ENCODE data around the gene TSEN54.

Gene TSEN54

DNA sequence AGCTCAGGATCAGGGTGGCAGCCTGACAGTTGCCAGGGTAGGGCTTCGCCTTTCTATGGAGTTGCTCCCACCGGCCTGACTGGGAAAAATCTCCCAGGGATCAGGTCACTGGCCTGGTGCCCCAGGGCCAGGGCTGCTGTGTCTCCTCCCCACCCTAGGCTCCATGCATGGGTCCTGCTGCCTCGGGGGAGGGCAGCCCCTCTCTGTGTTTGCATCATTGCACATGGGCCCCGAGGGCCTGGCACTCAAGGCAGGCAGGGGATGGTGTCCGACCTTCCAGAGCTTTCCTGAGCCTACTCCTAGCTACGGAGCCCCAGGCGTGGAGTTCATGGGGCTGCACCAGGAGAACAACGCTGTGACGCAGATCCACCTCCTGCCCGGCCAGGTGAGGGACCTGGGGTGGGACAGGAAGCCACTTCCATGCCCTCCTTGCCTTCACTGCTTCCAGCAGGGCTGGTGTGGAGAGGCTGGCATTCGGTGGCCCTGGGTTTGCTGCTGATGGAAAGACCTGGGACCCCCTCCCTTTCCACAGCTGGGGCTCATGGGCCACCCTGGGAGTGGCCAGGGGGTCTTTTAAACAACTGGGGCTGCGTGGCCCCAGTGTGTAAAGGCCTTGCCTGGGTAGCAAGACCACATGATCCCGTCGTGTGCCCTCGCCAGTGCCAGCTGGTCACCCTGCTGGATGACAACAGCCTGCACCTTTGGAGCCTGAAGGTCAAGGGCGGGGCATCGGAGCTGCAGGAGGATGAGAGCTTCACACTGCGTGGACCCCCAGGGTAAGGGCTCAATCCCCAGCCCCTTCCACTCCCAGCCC lies 41.7 kb downstream of the TSEN54 start:
- DNase-seq: no peak
- Histone ChIP-seq H3K36me3 (ENCODE audit: control insufficient read depth in 4 of 4, insufficient read depth in 4 of 4, low read length in 3 of 4) (peaks cover 0 to 4% (median 1%) of the 10 kb centered on the region in 4 experiments), H3K4me3 (ENCODE audit: control insufficient read depth in 1 of 7, extremely low read depth in 1 of 7, insufficient read depth in 4 of 7, low read depth in 2 of 7, low read length in 6 of 7) (no peak overlapping the region), H3K27me3 (replicated peaks in 2 of 5; ENCODE audit: control insufficient read depth in 4 of 5, insufficient read depth in 5 of 5, low read length in 4 of 5) (no peaks in the 10 kb centered on the region), H3K4me1 (ENCODE audit: control extremely low read depth in 1 of 4, control insufficient read depth in 4 of 4, insufficient read depth in 4 of 4, low read length in 3 of 4) (peaks cover 0 to 7% (median 0%) of the 10 kb centered on the region in 4 experiments), H3K27ac (ENCODE audit: insufficient read depth in 1 of 2, low read depth in 1 of 2, low read length in 2 of 2, poor library complexity in 1 of 2, severe bottlenecking in 2 of 2) (no peak overlapping the region), H3K9me3 (ENCODE audit: control extremely low read depth in 1 of 5, control insufficient read depth in 4 of 5, insufficient read depth in 2 of 5, low read depth in 1 of 5, low read length in 4 of 5) (no peaks in the 10 kb centered on the region)
- ChIA-PET POLR2A (no interaction called here), CTCF (interaction anchor here (0.8 to 1.6 kb wide), 4 partner anchors 13 to 148 kb away, joined by 3 to 5 read pairs (median 4); partner anchors contain the start of gene MYO15B)
- WGBS (ENCODE audit: insufficient coverage): 96% methylated on average over 18 of the region's 18 CpGs

- DNase-seq: no peak
- no peak overlapping the region for H3K4me3 ChIP-seq (ENCODE audit: control insufficient read depth in 1 of 7, extremely low read depth in 1 of 7, insufficient read depth in 4 of 7, low read depth in 2 of 7, low read length in 6 of 7)
- H3K27me3 ChIP-seq (replicated peaks in 2 of 5; ENCODE audit: control insufficient read depth in 4 of 5, insufficient read depth in 5 of 5, low read length in 4 of 5): no peaks in the 10 kb centered on the region
- H3K9me3 ChIP-seq (ENCODE audit: control extremely low read depth in 1 of 5, control insufficient read depth in 4 of 5, insufficient read depth in 2 of 5, low read depth in 1 of 5, low read length in 4 of 5): no peaks in the 10 kb centered on the region
- H3K4me1 ChIP-seq (ENCODE audit: control extremely low read depth in 1 of 4, control insufficient read depth in 4 of 4, insufficient read depth in 4 of 4, low read length in 3 of 4): no peaks in the 10 kb centered on the region
- peaks cover 2 to 11% (median 5%) of the 10 kb centered on the region in 4 experiments for H3K36me3 ChIP-seq (ENCODE audit: control insufficient read depth in 4 of 4, insufficient read depth in 4 of 4, low read length in 3 of 4)
- ChIA-PET CTCF (interaction anchor here (0.8 to 1.6 kb wide), 6 partner anchors 7 to 148 kb away, joined by 3 to 5 read pairs (median 3); partner anchors contain the start of gene MYO15B), POLR2A (no interaction called here)
- H3K27ac ChIP-seq (ENCODE audit: insufficient read depth in 1 of 2, low read depth in 1 of 2, low read length in 2 of 2, poor library complexity in 1 of 2, severe bottlenecking in 2 of 2): no peak overlapping the region
- WGBS (ENCODE audit: insufficient coverage): 95% methylated on average over 17 of the region's 38 CpGs
Observed at GRCh38 chr17:75558666-75559530, 42.6 kb downstream of the TSEN54 start.

GRCh38 chr17:75559958-75560533 lies 43.7 kb downstream of the TSEN54 start:
- H3K4me1 ChIP-seq (ENCODE audit: control extremely low read depth in 1 of 4, control insufficient read depth in 4 of 4, insufficient read depth in 4 of 4, low read length in 3 of 4): no peaks in the 10 kb centered on the region
- H3K4me3 ChIP-seq (ENCODE audit: control insufficient read depth in 1 of 7, extremely low read depth in 1 of 7, insufficient read depth in 4 of 7, low read depth in 2 of 7, low read length in 6 of 7): no peak overlapping the region
- POLR2A ChIA-PET: no interaction called here
- H3K27me3 ChIP-seq (replicated peaks in 2 of 5; ENCODE audit: control insufficient read depth in 4 of 5, insufficient read depth in 5 of 5, low read length in 4 of 5): no peaks in the 10 kb centered on the region
- 100% methylated on average over 2 of the region's 9 CpGs for WGBS (ENCODE audit: insufficient coverage)
- H3K27ac ChIP-seq (ENCODE audit: insufficient read depth in 1 of 2, low read depth in 1 of 2, low read length in 2 of 2, poor library complexity in 1 of 2, severe bottlenecking in 2 of 2): no peak overlapping the region
- H3K36me3 ChIP-seq (ENCODE audit: control insufficient read depth in 4 of 4, insufficient read depth in 4 of 4, low read length in 3 of 4): peaks cover 2 to 11% (median 7%) of the 10 kb centered on the region in 4 experiments
- no peak for DNase-seq
- CTCF ChIA-PET: interaction anchor here (1.1 to 1.3 kb wide), 2 partner anchors 8 to 20 kb away, joined by 3 read pairs; no protein-coding TSS in a partner anchor
- H3K9me3 ChIP-seq (ENCODE audit: control extremely low read depth in 1 of 5, control insufficient read depth in 4 of 5, insufficient read depth in 2 of 5, low read depth in 1 of 5, low read length in 4 of 5): no peaks in the 10 kb centered on the region

- CTCF ChIA-PET: no interaction called here
- Histone ChIP-seq H3K27me3 (replicated peaks in 2 of 5; ENCODE audit: control insufficient read depth in 4 of 5, insufficient read depth in 5 of 5, low read length in 4 of 5) (no peaks in the 10 kb centered on the region), H3K27ac (ENCODE audit: insufficient read depth in 1 of 2, low read depth in 1 of 2, low read length in 2 of 2, poor library complexity in 1 of 2, severe bottlenecking in 2 of 2) (no peak overlapping the region), H3K36me3 (ENCODE audit: control insufficient read depth in 4 of 4, insufficient read depth in 4 of 4, low read length in 3 of 4) (peaks cover 2 to 11% (median 7%) of the 10 kb centered on the region in 4 experiments), H3K4me1 (ENCODE audit: control extremely low read depth in 1 of 4, control insufficient read depth in 4 of 4, insufficient read depth in 4 of 4, low read length in 3 of 4) (no peaks in the 10 kb centered on the region), H3K4me3 (ENCODE audit: control insufficient read depth in 1 of 7, extremely low read depth in 1 of 7, insufficient read depth in 4 of 7, low read depth in 2 of 7, low read length in 6 of 7) (no peak overlapping the region), H3K9me3 (ENCODE audit: control extremely low read depth in 1 of 5, control insufficient read depth in 4 of 5, insufficient read depth in 2 of 5, low read depth in 1 of 5, low read length in 4 of 5) (no peaks in the 10 kb centered on the region)
- DNase-seq: peak in 2 of 3 donors; percentile 17 to 35
- POLR2A ChIA-PET: no interaction called here
- WGBS (ENCODE audit: insufficient coverage): 90% methylated on average over 3 of the region's 5 CpGs
Observed at GRCh38 chr17:75561927-75562603, 45.7 kb downstream of the TSEN54 start.

DNA sequence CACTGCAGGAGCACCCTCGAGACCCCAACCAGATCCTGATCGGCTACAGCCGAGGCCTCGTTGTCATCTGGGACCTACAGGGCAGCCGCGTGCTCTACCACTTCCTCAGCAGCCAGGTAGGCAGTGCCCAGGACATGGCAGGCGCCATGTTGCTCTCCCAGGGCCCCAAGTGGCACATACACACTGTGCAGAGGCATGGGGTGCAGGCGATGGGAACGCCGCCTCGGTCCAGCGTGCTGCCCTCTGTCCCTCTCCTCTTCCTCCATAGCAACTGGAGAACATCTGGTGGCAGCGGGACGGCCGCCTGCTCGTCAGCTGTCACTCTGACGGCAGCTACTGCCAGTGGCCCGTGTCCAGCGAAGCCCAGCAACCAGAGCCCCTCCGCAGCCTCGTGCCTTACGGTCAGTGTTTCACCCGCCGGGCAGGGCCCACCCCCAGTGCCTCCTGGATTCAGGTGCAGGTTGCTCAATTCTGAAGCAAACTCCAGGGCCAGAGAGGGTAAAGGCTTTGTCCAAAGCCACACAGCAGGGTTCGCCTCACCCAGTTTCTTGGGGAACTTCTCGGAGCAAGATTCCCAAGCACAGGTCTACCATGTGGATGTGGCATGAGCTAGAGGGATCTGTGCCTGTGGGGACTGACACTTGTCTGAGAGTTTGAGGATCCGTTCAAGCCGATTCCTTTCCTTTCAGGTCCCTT lies 46.9 kb downstream of the TSEN54 start:
- CTCF ChIA-PET: no interaction called here
- no peak overlapping the region for H3K4me3 ChIP-seq (ENCODE audit: control insufficient read depth in 1 of 7, extremely low read depth in 1 of 7, insufficient read depth in 4 of 7, low read depth in 2 of 7, low read length in 6 of 7)
- no peaks in the 10 kb centered on the region for H3K27me3 ChIP-seq (replicated peaks in 2 of 5; ENCODE audit: control insufficient read depth in 4 of 5, insufficient read depth in 5 of 5, low read length in 4 of 5)
- H3K4me1 ChIP-seq (ENCODE audit: control extremely low read depth in 1 of 4, control insufficient read depth in 4 of 4, insufficient read depth in 4 of 4, low read length in 3 of 4): no peaks in the 10 kb centered on the region
- H3K27ac ChIP-seq (ENCODE audit: insufficient read depth in 1 of 2, low read depth in 1 of 2, low read length in 2 of 2, poor library complexity in 1 of 2, severe bottlenecking in 2 of 2): no peak overlapping the region
- no peaks in the 10 kb centered on the region for H3K9me3 ChIP-seq (ENCODE audit: control extremely low read depth in 1 of 5, control insufficient read depth in 4 of 5, insufficient read depth in 2 of 5, low read depth in 1 of 5, low read length in 4 of 5)
- POLR2A ChIA-PET: no interaction called here
- H3K36me3 ChIP-seq (ENCODE audit: control insufficient read depth in 4 of 4, insufficient read depth in 4 of 4, low read length in 3 of 4): peaks cover 2 to 11% (median 7%) of the 10 kb centered on the region in 4 experiments
- WGBS (ENCODE audit: insufficient coverage): 94% methylated on average over 25 of the region's 28 CpGs
- no peak for DNase-seq

- H3K36me3 ChIP-seq (ENCODE audit: control insufficient read depth in 4 of 4, insufficient read depth in 4 of 4, low read length in 3 of 4): peaks cover 2 to 10% (median 6%) of the 10 kb centered on the region in 4 experiments
- H3K27ac ChIP-seq (ENCODE audit: insufficient read depth in 1 of 2, low read depth in 1 of 2, low read length in 2 of 2, poor library complexity in 1 of 2, severe bottlenecking in 2 of 2): no peak overlapping the region
- H3K27me3 ChIP-seq (replicated peaks in 2 of 5; ENCODE audit: control insufficient read depth in 4 of 5, insufficient read depth in 5 of 5, low read length in 4 of 5): no peaks in the 10 kb centered on the region
- no peaks in the 10 kb centered on the region for H3K4me1 ChIP-seq (ENCODE audit: control extremely low read depth in 1 of 4, control insufficient read depth in 4 of 4, insufficient read depth in 4 of 4, low read length in 3 of 4)
- POLR2A ChIA-PET: no interaction called here
- H3K4me3 ChIP-seq (ENCODE audit: control insufficient read depth in 1 of 7, extremely low read depth in 1 of 7, insufficient read depth in 4 of 7, low read depth in 2 of 7, low read length in 6 of 7): no peak overlapping the region
- DNase-seq: no peak
- CTCF ChIA-PET: no interaction called here
- H3K9me3 ChIP-seq (ENCODE audit: control extremely low read depth in 1 of 5, control insufficient read depth in 4 of 5, insufficient read depth in 2 of 5, low read depth in 1 of 5, low read length in 4 of 5): no peaks in the 10 kb centered on the region
- WGBS (ENCODE audit: insufficient coverage): 98% methylated on average over 10 of the region's 11 CpGs
Observed at GRCh38 chr17:75564195-75564594, 47.9 kb downstream of the TSEN54 start.
